Measurements from ENCODE around the gene PLAAT2.

Gene PLAAT2

DNA sequence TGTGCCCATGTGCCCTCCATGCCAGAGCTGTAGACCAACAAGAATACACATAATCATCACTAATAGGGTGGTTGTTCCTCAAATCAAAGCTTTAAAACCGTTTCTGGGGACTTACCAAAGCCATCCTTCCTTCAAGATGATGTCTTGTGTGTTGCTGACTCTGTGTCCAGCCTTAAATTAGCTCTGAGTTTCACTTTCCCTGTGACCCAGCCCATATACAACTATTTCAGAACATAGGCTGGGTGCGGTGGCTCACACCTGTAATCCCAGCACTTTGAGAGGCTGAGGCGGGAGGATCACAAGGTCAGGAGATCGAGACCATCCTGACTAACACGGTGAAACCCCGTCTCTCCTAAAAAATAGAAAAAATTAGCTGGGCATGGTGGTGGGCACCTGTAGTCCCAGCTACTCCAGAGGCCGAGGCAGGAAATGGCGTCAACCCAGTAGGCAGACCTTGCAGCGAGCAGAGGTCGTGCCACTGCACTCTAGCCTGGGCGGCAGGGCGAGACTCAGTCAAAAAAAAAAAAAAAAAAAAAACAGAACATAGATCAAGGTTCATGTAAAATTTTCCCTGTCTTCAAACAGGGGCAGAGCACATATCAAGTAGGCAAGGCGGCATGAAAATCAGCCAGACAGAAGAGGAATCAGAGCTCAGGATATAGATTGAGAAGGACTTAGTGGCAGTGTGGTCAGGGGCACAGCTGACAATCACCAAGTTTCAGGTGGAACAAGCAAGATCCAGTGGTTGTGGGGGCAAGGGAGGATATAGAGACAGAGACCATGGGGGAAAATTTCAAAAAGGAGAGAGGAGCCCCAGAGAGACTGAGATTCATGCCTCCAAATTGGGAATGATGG, at the start of gene PLAAT2:
Gene PLAAT2, minus strand, starts transcription at position 179 of the 855 bp plus-strand sequence. Its CDS starts 55 bp downstream, at position 124.
- ATAC-seq, result no peak
- TF ChIP-seq ZNF565 (CRISPR knock-in tag; conservative IDR thresholded peaks at IDR 0.05; ENCODE audit: low read depth), result no peak
- TF ChIP-seq, protein P1, sequence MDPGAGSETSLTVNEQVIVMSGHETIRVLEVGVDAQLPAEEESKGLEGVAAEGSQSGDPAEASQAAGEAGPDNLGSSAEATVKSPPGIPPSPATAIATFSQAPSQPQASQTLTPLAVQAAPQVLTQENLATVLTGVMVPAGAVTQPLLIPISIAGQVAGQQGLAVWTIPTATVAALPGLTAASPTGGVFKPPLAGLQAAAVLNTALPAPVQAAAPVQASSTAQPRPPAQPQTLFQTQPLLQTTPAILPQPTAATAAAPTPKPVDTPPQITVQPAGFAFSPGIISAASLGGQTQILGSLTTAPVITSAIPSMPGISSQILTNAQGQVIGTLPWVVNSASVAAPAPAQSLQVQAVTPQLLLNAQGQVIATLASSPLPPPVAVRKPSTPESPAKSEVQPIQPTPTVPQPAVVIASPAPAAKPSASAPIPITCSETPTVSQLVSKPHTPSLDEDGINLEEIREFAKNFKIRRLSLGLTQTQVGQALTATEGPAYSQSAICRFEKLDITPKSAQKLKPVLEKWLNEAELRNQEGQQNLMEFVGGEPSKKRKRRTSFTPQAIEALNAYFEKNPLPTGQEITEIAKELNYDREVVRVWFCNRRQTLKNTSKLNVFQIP (CRISPR knock-in tag; IDR thresholded peaks at IDR 0.05; ENCODE audit: borderline replicate concordance, low read depth), result no peak
- no peak for TF ChIP-seq BACH2 (CRISPR knock-in tag; IDR thresholded peaks at IDR 0.05; ENCODE audit: borderline replicate concordance)
- TF ChIP-seq, protein P2, sequence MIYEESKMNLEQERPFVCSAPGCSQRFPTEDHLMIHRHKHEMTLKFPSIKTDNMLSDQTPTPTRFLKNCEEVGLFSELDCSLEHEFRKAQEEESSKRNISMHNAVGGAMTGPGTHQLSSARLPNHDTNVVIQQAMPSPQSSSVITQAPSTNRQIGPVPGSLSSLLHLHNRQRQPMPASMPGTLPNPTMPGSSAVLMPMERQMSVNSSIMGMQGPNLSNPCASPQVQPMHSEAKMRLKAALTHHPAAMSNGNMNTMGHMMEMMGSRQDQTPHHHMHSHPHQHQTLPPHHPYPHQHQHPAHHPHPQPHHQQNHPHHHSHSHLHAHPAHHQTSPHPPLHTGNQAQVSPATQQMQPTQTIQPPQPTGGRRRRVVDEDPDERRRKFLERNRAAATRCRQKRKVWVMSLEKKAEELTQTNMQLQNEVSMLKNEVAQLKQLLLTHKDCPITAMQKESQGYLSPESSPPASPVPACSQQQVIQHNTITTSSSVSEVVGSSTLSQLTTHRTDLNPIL (CRISPR knock-in tag; IDR thresholded peaks at IDR 0.05; ENCODE audit: low read depth), result no peak
- TF ChIP-seq, protein P3, sequence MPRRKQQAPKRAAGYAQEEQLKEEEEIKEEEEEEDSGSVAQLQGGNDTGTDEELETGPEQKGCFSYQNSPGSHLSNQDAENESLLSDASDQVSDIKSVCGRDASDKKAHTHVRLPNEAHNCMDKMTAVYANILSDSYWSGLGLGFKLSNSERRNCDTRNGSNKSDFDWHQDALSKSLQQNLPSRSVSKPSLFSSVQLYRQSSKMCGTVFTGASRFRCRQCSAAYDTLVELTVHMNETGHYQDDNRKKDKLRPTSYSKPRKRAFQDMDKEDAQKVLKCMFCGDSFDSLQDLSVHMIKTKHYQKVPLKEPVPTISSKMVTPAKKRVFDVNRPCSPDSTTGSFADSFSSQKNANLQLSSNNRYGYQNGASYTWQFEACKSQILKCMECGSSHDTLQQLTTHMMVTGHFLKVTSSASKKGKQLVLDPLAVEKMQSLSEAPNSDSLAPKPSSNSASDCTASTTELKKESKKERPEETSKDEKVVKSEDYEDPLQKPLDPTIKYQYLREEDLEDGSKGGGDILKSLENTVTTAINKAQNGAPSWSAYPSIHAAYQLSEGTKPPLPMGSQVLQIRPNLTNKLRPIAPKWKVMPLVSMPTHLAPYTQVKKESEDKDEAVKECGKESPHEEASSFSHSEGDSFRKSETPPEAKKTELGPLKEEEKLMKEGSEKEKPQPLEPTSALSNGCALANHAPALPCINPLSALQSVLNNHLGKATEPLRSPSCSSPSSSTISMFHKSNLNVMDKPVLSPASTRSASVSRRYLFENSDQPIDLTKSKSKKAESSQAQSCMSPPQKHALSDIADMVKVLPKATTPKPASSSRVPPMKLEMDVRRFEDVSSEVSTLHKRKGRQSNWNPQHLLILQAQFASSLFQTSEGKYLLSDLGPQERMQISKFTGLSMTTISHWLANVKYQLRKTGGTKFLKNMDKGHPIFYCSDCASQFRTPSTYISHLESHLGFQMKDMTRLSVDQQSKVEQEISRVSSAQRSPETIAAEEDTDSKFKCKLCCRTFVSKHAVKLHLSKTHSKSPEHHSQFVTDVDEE (CRISPR knock-in tag; IDR thresholded peaks at IDR 0.05), result no peak
- TF ChIP-seq, protein P4, sequence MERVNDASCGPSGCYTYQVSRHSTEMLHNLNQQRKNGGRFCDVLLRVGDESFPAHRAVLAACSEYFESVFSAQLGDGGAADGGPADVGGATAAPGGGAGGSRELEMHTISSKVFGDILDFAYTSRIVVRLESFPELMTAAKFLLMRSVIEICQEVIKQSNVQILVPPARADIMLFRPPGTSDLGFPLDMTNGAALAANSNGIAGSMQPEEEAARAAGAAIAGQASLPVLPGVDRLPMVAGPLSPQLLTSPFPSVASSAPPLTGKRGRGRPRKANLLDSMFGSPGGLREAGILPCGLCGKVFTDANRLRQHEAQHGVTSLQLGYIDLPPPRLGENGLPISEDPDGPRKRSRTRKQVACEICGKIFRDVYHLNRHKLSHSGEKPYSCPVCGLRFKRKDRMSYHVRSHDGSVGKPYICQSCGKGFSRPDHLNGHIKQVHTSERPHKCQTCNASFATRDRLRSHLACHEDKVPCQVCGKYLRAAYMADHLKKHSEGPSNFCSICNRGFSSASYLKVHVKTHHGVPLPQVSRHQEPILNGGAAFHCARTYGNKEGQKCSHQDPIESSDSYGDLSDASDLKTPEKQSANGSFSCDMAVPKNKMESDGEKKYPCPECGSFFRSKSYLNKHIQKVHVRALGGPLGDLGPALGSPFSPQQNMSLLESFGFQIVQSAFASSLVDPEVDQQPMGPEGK (CRISPR knock-in tag; IDR thresholded peaks at IDR 0.05; ENCODE audit: borderline replicate concordance), result no peak
- TF ChIP-seq TCF4 (CRISPR knock-in tag; IDR thresholded peaks at IDR 0.05; ENCODE audit: borderline replicate concordance), result no peak
- TF ChIP-seq ARNTL (CRISPR knock-in tag; IDR thresholded peaks at IDR 0.05; ENCODE audit: borderline replicate concordance, low read depth), result no peak
- TF ChIP-seq PPARA (CRISPR knock-in tag; IDR thresholded peaks at IDR 0.05; ENCODE audit: borderline replicate concordance), result no peak
- no peak for TF ChIP-seq ZFP30 (CRISPR knock-in tag; IDR thresholded peaks at IDR 0.05)
- TF ChIP-seq RARB (CRISPR knock-in tag; IDR thresholded peaks at IDR 0.05), result no peak
- no peak for TF ChIP-seq SNAI2 (CRISPR knock-in tag; IDR thresholded peaks at IDR 0.05)
- TF ChIP-seq, protein P5, sequence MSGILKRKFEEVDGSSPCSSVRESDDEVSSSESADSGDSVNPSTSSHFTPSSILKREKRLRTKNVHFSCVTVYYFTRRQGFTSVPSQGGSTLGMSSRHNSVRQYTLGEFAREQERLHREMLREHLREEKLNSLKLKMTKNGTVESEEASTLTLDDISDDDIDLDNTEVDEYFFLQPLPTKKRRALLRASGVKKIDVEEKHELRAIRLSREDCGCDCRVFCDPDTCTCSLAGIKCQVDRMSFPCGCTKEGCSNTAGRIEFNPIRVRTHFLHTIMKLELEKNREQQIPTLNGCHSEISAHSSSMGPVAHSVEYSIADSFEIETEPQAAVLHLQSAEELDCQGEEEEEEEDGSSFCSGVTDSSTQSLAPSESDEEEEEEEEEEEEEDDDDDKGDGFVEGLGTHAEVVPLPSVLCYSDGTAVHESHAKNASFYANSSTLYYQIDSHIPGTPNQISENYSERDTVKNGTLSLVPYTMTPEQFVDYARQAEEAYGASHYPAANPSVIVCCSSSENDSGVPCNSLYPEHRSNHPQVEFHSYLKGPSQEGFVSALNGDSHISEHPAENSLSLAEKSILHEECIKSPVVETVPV (CRISPR knock-in tag; IDR thresholded peaks at IDR 0.05), result no peak

DNA sequence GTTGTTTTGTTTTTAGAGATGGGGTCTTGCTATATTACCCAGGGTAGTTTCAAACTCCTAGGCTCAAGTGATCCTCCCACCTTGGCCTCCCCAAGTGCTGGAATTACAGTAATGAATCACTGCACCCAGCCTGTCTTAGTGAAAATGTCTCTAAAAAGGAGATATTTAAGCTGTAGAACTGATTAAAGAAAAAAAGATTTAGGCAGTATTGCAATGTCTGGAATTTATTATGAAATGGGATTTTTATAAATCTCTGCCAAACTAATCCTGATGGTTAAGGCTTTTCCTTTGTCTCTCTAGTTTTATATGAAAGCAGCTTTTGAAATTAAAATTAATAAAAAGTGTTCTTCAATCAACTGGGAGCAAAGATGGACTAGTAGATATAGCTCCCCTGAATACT, 49.0 kb upstream of the PLAAT2 start:
- no peak for ATAC-seq
- TF ChIP-seq TCF4 (CRISPR knock-in tag; IDR thresholded peaks at IDR 0.05; ENCODE audit: borderline replicate concordance), result no peak
- TF ChIP-seq, protein P4 (CRISPR knock-in tag; IDR thresholded peaks at IDR 0.05; ENCODE audit: borderline replicate concordance), result no peak
- TF ChIP-seq PPARA (CRISPR knock-in tag; IDR thresholded peaks at IDR 0.05; ENCODE audit: borderline replicate concordance), result no peak
- TF ChIP-seq ARNTL (CRISPR knock-in tag; IDR thresholded peaks at IDR 0.05; ENCODE audit: borderline replicate concordance, low read depth), result no peak
- TF ChIP-seq, protein P2 (CRISPR knock-in tag; IDR thresholded peaks at IDR 0.05; ENCODE audit: low read depth), result no peak
- TF ChIP-seq GLIS3 (CRISPR knock-in tag; IDR thresholded peaks at IDR 0.05), result no peak
- TF ChIP-seq ESRRG (CRISPR knock-in tag; IDR thresholded peaks at IDR 0.05), result no peak
- no peak for TF ChIP-seq TOX (CRISPR knock-in tag; IDR thresholded peaks at IDR 0.05; ENCODE audit: borderline replicate concordance)
- TF ChIP-seq, protein P3 (CRISPR knock-in tag; IDR thresholded peaks at IDR 0.05), result no peak
- no peak for TF ChIP-seq BACH2 (CRISPR knock-in tag; IDR thresholded peaks at IDR 0.05; ENCODE audit: borderline replicate concordance)
- no peak for TF ChIP-seq ZNF8 (CRISPR knock-in tag; IDR thresholded peaks at IDR 0.05)
- no peak for TF ChIP-seq SNAI2 (CRISPR knock-in tag; IDR thresholded peaks at IDR 0.05)
- no peak for TF ChIP-seq OSR1 (CRISPR knock-in tag; IDR thresholded peaks at IDR 0.05)
- no peak for TF ChIP-seq CSDC2 (CRISPR knock-in tag; IDR thresholded peaks at IDR 0.05)
